Measurements from ENCODE around the gene PPP2R5B.

- TF ChIP-seq, protein P1, sequence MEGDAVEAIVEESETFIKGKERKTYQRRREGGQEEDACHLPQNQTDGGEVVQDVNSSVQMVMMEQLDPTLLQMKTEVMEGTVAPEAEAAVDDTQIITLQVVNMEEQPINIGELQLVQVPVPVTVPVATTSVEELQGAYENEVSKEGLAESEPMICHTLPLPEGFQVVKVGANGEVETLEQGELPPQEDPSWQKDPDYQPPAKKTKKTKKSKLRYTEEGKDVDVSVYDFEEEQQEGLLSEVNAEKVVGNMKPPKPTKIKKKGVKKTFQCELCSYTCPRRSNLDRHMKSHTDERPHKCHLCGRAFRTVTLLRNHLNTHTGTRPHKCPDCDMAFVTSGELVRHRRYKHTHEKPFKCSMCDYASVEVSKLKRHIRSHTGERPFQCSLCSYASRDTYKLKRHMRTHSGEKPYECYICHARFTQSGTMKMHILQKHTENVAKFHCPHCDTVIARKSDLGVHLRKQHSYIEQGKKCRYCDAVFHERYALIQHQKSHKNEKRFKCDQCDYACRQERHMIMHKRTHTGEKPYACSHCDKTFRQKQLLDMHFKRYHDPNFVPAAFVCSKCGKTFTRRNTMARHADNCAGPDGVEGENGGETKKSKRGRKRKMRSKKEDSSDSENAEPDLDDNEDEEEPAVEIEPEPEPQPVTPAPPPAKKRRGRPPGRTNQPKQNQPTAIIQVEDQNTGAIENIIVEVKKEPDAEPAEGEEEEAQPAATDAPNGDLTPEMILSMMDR (IDR thresholded peaks at IDR 0.05), result no peak
- TF ChIP-seq EZH2 (IDR thresholded peaks at IDR 0.05) (no peak), EZH2phosphoT487 (IDR thresholded peaks at IDR 0.05) (no peak)
Measured at GRCh38 chr11:64906314-64906635, 18.2 kb upstream of the PPP2R5B start.
